Lung (tissue), 12 donors: ENCODE measurements around the gene ILKAP. TPM values are rescaled to one million over a fixed set of nuclear protein-coding genes. Genes with fewer than 3 reads are reported as not detected.

Experiments
- ATAC-seq: fragments of 200-7000 bp; cut with Tn5 transposase; one replicate; pipeline ENCODE4 v1.9.1; 2020; ENCODE audit warnings: moderate number of reproducible peaks; ENCODE audit not compliant: insufficient read depth, low FRiP score
- DNase-seq, 3 donors: peaks; one replicate each; pipeline ENCODE4 v3.0.0-alpha.2; 2013 to 2017
- H3K27ac ChIP-seq, 2 donors: one replicate each; pipeline ENCODE4 v1.5.1; 2013; ENCODE audit warnings: mild to moderate bottlenecking in 2 of 2, moderate library complexity in 2 of 2, control low read depth in 1 of 2, inconsistent platforms in 1 of 2, low read depth in 1 of 2, low read length in 1 of 2
- H3K27me3 ChIP-seq, 3 donors: one replicate each; pipeline ENCODE4 v1.5.1; 2013; ENCODE audit warnings: low read length in 2 of 3; ENCODE audit not compliant: control insufficient read depth in 3 of 3, insufficient read depth in 3 of 3
- H3K36me3 ChIP-seq, 4 donors: one replicate each; pipeline ENCODE4 v1.5.1; 2013; ENCODE audit warnings: low read length in 4 of 4, mild to moderate bottlenecking in 1 of 4, moderate library complexity in 1 of 4; ENCODE audit not compliant: control insufficient read depth in 4 of 4, insufficient read depth in 4 of 4
- H3K4me1 ChIP-seq, 5 donors: one replicate each; pipeline ENCODE4 v1.5.1; 2013; ENCODE audit warnings: low read length in 5 of 5, mild to moderate bottlenecking in 2 of 5, moderate library complexity in 1 of 5; ENCODE audit not compliant: control insufficient read depth in 5 of 5, insufficient read depth in 5 of 5
- H3K4me3 ChIP-seq: one replicate; pipeline ENCODE4 v1.5.1; 2013; ENCODE audit warnings: mild to moderate bottlenecking, control low read depth, moderate library complexity
- H3K9ac ChIP-seq, 2 donors: one replicate each; pipeline ENCODE4 v1.5.1; 2013; ENCODE audit warnings: low read length in 2 of 2, control low read depth in 1 of 2; ENCODE audit not compliant: insufficient read depth in 1 of 2
- H3K9me3 ChIP-seq, 4 donors: one replicate each; pipeline ENCODE4 v1.5.1; 2013; ENCODE audit warnings: low read length in 3 of 4, mild to moderate bottlenecking in 1 of 4, moderate library complexity in 1 of 4; ENCODE audit not compliant: control insufficient read depth in 4 of 4, insufficient read depth in 3 of 4
- WGBS, 2 donors: extraction: QIAGEN DNeasy Blood & Tissue Kit; methylation state at CpG; one replicate each; pipeline ENCODE4 v1.1.7; 2013; 5-methylcytosine and 5-hydroxymethylcytosine counted together
- polyA plus RNA-seq, 2 donors: library from polyadenylated mRNA; stranded (reverse); fragments of 200-250 nt; gene quantifications; one replicate each; pipeline ENCODE4 v1.2.1, GENCODE V29; 2013
- total RNA-seq, 2 donors: library from RNA; depleted of rRNA in 1 of 2; stranded (reverse); fragments of >200 nt in 1 of 2; gene quantifications; one replicate each; pipeline ENCODE4 v1.2.1, GENCODE V29; 2014 to 2021
- TF ChIP-seq, protein P1 (sequence below): IDR thresholded peaks from 2 replicates; pipeline ENCODE4 v1.5.1; 2012; ENCODE audit warnings: mild to moderate bottlenecking; ENCODE audit errors: control extremely low read depth, extremely low read depth
- donor health status: control.
- donor health status: control.
- donor health status: Bipolar disorder and iron deficiency.
- donor health status: healthy.
- donor health status: DM: yes; HTN: yes; CAD: no.

The ILKAP gene
- total and polyA plus RNA-seq, 4 donors = 35.0 to 52.0 (median 42.1) TPM

DNA sequence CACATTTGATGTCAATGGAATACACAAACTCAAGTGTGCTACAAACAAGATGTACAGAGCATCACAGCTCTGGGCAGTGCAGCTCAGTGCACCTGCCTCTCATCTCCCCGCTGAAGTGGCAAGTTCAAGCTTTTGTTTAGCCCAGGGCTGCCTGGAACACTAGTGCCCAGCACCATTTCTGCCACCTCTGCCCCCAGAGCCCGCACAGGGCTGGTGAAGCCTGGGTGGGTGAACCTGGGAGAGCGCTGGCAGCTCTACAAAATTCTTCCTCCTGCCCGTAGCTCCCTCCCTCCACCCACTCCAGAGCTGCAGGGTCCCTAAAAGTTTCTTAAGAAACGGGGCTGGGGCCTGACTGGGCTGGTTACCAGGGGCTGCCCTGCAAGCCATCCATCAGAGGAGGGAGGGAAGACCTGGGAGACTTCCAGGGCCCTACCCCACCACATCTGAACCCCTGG, 34.8 kb upstream of the ILKAP start:
- no peaks in the 10 kb centered on the region for H3K36me3 ChIP-seq
- TF ChIP-seq, protein P1, sequence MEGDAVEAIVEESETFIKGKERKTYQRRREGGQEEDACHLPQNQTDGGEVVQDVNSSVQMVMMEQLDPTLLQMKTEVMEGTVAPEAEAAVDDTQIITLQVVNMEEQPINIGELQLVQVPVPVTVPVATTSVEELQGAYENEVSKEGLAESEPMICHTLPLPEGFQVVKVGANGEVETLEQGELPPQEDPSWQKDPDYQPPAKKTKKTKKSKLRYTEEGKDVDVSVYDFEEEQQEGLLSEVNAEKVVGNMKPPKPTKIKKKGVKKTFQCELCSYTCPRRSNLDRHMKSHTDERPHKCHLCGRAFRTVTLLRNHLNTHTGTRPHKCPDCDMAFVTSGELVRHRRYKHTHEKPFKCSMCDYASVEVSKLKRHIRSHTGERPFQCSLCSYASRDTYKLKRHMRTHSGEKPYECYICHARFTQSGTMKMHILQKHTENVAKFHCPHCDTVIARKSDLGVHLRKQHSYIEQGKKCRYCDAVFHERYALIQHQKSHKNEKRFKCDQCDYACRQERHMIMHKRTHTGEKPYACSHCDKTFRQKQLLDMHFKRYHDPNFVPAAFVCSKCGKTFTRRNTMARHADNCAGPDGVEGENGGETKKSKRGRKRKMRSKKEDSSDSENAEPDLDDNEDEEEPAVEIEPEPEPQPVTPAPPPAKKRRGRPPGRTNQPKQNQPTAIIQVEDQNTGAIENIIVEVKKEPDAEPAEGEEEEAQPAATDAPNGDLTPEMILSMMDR = no peak
- no peak overlapping the region for H3K27ac ChIP-seq
- H3K9me3 ChIP-seq = peaks cover 0 to 2% (median 0%) of the 10 kb centered on the region in 4 donors
- peaks cover 0 to 36% (median 28%) of the 10 kb centered on the region in 3 donors for H3K27me3 ChIP-seq
- 82 to 90% methylated on average over 5 of the region's 5 CpGs for WGBS, 2 donors
- no peak for DNase-seq
- peaks cover 0 to 19% (median 6%) of the 10 kb centered on the region in 5 donors for H3K4me1 ChIP-seq
- no peak for ATAC-seq
- no peak overlapping the region for H3K4me3 ChIP-seq
- H3K9ac ChIP-seq = no peak overlapping the region

DNA sequence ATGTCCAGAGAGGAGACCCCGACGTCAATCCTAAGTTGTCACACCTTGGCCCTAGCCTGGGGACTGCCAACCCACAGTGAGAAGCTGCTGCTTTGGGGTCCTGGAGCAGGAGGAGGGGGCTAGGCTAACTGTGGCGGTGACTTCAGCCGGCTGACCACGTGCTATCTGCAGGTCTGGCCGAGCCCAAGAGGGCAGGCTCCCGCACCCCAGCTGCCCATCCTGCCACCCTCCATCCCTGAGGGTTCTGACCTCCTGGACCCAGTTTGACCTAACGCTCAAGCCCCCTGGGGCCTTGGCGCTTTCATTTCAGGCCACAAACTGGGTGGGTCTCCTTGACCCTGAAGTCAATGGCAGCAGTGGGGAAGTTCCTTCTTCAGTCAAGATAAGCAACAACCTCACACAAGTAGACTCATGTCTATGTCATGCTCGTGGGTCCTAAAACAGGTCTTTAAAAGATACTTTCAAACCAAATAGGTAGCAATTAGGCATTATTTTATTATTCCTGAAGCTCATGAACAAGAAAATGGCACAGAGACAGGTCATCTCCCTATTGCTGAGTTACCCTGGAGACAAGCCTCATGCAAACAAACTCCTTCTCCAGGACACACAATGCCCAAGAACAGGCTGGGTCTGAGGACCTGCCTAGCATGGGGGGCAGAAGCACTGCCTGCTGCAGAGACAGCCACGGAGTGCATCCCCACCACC, 34.1 kb upstream of the ILKAP start:
- ATAC-seq (no peak), DNase-seq (no peak)
- H3K4me3 ChIP-seq = no peak overlapping the region
- no peak overlapping the region for H3K9ac ChIP-seq
- TF ChIP-seq, protein P1 = no peak
- peaks cover 0 to 36% (median 28%) of the 10 kb centered on the region in 3 donors for H3K27me3 ChIP-seq
- H3K36me3 ChIP-seq = no peaks in the 10 kb centered on the region
- 86 to 91% methylated on average over 11 of the region's 11 CpGs for WGBS, 2 donors
- H3K9me3 ChIP-seq = peaks cover 0 to 2% (median 0%) of the 10 kb centered on the region in 4 donors
- no peak overlapping the region for H3K27ac ChIP-seq
- H3K4me1 ChIP-seq = peaks cover 0 to 12% (median 2%) of the 10 kb centered on the region in 5 donors

DNA sequence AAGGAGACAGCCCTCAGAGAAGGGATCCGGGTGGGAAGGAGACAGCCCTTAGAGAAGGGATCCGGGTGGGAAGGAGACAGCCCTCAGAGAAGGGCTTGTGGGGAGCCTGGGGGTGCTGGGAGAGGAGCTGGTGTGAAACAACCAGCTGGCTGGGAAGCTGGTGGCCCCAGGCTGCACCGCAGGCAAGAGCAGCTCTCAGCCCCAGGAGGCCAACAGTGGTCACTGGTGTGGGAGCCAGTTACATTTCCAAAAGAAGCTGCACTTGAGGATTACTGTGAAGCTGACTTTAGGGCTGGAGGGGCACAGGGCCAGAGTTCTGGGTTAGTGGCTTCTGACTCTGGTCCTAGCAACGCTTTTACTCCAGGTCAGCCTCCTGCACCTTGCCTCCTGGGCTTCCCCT, 33.1 kb upstream of the ILKAP start:
- H3K9me3 ChIP-seq = peaks cover 0 to 2% (median 0%) of the 10 kb centered on the region in 4 donors
- WGBS, 2 donors = 86 to 88% methylated on average over 4 of the region's 4 CpGs
- no peak overlapping the region for H3K27ac ChIP-seq
- peaks cover 0 to 42% (median 36%) of the 10 kb centered on the region in 3 donors for H3K27me3 ChIP-seq
- no peak overlapping the region for H3K9ac ChIP-seq
- no peaks in the 10 kb centered on the region for H3K36me3 ChIP-seq
- no peak overlapping the region for H3K4me3 ChIP-seq
- ATAC-seq = no peak
- no peak for DNase-seq
- H3K4me1 ChIP-seq = peaks cover 0 to 8% (median 1%) of the 10 kb centered on the region in 5 donors
- TF ChIP-seq, protein P1 = no peak
